Esophagus squamous epithelium (tissue), 4 donors: ENCODE results near the gene OTOF.

ENCODE experiments used
- POLR2A ChIP-seq, 4 donors: fragments of 450-650 bp; IDR thresholded peaks; one replicate each; pipeline ENCODE4 v1.6.1; 2017; ENCODE audit warnings: antibody characterized with exemption in 4 of 4, mild to moderate bottlenecking in 4 of 4, moderate library complexity in 3 of 4
- TF ChIP-seq, protein P1 (sequence below), 6 experiments: fragments of 450-650 bp in 4 of 6; fragments of 200-600 bp in 2 of 6; sonication (generic) in 2 of 6; IDR thresholded peaks; one replicate each; pipeline ENCODE4 v1.5.1; 2016 to 2019; ENCODE audit warnings: antibody characterized with exemption in 6 of 6, mild to moderate bottlenecking in 4 of 6, moderate library complexity in 4 of 6

DNA sequence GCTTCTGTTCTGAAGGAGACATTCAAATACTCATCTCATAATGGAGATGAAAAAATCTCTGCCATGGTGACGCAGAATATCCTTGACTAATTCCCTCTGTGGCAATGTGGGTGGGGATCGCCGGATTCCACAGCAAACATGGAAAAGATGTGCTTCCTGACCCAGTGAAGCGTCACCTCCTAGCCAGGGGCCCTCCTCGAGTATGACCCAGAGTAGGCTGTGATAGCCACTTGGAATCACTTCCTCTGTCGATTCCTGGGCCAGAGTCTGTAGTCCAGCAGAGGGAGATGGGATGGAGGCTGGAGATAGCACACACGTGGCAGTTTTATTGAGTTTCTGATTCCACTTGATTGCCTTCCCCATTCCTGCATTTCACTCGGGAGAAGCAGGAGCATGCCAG lies 39.4 kb downstream of the OTOF start:
- no peak for TF ChIP-seq POLR2A (IDR thresholded peaks at IDR 0.05)
- TF ChIP-seq, protein P1, sequence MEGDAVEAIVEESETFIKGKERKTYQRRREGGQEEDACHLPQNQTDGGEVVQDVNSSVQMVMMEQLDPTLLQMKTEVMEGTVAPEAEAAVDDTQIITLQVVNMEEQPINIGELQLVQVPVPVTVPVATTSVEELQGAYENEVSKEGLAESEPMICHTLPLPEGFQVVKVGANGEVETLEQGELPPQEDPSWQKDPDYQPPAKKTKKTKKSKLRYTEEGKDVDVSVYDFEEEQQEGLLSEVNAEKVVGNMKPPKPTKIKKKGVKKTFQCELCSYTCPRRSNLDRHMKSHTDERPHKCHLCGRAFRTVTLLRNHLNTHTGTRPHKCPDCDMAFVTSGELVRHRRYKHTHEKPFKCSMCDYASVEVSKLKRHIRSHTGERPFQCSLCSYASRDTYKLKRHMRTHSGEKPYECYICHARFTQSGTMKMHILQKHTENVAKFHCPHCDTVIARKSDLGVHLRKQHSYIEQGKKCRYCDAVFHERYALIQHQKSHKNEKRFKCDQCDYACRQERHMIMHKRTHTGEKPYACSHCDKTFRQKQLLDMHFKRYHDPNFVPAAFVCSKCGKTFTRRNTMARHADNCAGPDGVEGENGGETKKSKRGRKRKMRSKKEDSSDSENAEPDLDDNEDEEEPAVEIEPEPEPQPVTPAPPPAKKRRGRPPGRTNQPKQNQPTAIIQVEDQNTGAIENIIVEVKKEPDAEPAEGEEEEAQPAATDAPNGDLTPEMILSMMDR (IDR thresholded peaks at IDR 0.05), result no peak
